NCI-H2081 (cell line): ENCODE results near the gene TNFAIP2.
"Not testable (repeated sequence)": the region's sequence is repeated elsewhere in the genome, so short reads cannot be mapped to it uniquely, and the experiment has no call there.

Experiments
- DNase-seq, 2 experiments: peaks; one replicate each; lab custom pipeline; 2025; lab: John Stamatoyannopoulos, UW

TNFAIP2 gene

GRCh38 chr14:103107941-103108748 lies 15.1 kb upstream of the TNFAIP2 start:
- DNase-seq = no peak

DNA sequence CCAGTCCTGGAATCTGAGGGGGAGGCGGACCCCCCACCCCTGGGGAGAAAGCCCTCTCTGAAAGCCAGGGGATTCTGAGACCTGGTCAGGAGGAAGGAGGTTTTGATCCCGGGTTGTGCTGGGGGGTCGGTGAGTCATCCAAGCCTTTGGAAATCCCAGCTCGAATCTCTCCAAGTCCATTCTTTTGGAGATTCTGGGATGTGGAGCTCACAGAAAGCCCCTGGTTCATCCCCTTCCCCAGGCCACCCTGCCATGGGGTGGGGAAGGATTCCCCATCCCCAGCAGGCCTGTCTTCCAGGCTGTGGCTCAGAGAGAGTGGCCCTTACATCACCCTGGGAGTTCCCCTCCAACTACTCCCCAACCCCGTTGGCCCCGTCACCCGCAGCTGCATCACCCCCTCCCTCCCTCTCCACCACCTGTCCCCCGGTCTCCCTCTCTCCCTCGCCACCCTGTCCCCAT lies 14.5 kb upstream of the TNFAIP2 start:
- no peak for DNase-seq

DNA sequence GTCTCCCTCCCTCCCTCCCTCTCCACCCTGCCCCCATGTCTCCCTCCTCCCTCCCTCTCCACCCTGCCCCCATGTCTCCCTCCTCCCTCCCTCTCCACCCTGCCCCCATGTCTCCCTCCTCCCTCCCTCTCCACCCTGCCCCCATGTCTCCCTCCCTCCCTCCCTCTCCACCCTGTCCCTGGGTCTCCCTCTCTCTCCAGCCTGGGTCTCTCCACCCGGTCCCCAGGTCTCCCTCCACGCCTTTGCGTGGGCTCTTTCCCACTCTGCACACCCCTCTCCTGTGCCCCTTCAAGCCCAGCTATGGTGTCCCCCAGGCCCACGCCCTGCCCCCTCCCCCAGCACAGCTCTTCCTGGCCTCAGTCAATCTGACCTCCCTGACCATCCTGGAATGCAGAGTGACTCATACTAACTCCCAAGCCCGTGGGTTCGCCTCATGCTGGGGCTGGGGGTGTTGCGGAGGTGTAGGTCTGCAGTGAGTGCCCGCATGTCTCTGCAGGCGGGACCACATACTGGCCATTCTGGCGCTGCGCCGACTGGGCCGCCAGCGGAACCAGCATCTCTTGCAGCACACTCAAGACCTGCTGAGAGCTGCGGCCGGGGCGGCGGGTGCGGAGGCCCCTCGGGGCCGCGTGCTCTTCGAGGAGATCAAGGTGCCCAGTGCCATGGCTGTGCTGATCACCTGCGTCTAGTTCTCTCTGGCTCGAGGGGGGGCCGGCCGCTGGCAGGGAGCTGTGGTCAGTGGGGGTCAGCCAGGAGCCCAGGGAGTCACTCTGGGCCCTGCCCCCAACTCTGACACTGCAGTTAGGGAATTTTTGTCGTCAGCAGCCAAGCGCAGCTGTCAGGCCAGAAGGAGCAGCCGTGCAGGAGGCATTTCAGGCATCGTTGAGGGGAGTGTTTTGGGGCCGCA lies 13.5 kb upstream of the TNFAIP2 start:
- no peak for DNase-seq

GRCh38 chr14:103110681-103111231 lies 12.5 kb upstream of the TNFAIP2 start:
- no peak for DNase-seq

DNA sequence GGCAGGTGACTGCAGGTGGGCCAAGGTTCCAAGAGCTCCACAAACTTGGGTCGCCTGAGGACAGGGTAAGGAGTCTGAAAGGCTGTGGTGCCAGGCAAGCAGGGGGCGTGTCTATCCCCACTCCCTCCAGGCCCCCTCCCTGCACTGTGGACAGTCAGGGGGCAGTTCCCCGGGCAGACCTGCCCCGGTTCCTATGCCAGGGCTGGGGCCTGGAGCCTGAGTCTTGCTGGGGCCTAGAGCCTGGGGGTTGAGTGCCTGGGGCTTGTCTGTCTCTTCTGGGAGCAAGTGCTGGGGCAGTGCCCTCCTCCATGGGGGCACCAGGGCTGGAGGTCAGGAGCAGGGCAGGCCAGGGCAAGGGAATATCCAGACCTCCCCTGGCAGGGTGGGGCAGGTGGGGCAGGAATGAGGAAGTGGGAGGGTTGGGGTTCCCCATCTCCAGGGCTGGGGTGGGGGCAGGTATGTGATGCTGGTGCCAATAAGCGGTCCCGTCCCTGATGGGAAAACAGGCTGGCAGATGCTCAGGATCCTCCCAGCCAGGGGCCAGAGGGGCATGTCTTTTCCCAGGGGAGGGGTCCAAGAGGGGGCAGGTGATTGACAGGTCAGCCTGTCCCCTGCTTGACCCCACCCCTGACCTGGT lies 11.9 kb upstream of the TNFAIP2 start:
- DNase-seq = no peak

GRCh38 chr14:103112400-103113243 lies 10.6 kb upstream of the TNFAIP2 start:
- no peak for DNase-seq

GRCh38 chr14:103113303-103113702 lies 10.0 kb upstream of the TNFAIP2 start:
- DNase-seq = no peak

- no peak for DNase-seq
These were observed 9.5 kb upstream of the TNFAIP2 start for GRCh38 chr14:103113774-103114173.

- DNase-seq = not testable (repeated sequence)
These were observed 8.1 kb upstream of the TNFAIP2 start for GRCh38 chr14:103115086-103115679.

- no peak for DNase-seq
These were observed 7.3 kb upstream of the TNFAIP2 start for GRCh38 chr14:103115845-103116572.

GRCh38 chr14:103116636-103117035 lies 6.6 kb upstream of the TNFAIP2 start:
- no peak for DNase-seq

DNA sequence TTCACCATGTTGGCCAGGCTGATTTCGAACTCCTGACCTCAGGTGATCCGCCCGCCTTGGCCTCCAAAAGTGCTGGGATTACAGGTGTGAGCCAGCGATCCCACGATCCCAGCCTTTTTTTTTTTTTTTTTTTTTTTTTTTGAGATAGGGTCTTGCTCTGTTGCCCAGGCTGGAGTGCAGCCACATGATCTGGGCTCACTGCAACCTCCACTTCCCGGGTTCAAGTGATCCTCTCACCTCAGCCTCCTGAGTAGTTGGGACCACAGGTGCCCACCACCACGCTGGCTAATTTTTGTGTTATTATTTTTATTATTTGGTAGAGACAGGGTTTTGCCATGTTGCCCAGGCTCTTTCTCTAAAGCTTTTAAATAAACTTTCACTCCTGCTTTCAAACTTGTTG lies 5.8 kb upstream of the TNFAIP2 start:
- not testable (repeated sequence) for DNase-seq

DNA sequence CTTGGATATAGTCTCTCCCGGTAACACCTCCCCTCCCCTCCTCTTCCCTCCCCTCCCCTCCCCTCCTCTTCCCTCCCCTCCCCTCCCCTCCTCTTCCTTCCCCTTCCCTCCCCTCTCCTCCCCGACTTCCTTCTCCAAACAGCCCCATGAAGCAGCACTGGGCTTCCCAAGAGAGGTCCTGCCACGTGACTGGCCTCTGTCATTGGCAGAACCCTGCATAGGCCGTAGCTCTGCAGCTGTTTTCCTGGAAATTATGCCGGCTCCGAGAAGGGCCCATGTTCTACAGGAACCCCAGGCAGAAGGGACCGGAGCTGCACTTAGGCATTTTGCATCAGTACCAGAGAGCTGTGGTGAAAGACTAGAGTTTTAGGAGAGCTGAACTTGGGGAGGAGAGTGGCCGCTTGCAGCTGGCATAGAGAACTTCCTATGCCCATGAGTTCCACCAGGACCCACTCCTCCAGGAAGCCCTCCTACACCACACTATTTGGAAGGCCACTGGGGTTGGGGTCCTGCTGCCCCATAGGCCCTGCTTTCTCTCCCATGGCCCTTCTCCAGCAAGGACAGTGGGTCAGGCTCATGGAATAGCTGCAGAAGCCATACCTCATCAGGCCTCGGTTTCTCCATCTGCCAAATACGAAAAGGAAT lies 5.1 kb upstream of the TNFAIP2 start:
- DNase-seq = no peak

- no peak for DNase-seq
These were observed 4.4 kb upstream of the TNFAIP2 start for GRCh38 chr14:103118663-103119404.

GRCh38 chr14:103119527-103119926 lies 3.7 kb upstream of the TNFAIP2 start:
- DNase-seq = not testable (repeated sequence)

DNA sequence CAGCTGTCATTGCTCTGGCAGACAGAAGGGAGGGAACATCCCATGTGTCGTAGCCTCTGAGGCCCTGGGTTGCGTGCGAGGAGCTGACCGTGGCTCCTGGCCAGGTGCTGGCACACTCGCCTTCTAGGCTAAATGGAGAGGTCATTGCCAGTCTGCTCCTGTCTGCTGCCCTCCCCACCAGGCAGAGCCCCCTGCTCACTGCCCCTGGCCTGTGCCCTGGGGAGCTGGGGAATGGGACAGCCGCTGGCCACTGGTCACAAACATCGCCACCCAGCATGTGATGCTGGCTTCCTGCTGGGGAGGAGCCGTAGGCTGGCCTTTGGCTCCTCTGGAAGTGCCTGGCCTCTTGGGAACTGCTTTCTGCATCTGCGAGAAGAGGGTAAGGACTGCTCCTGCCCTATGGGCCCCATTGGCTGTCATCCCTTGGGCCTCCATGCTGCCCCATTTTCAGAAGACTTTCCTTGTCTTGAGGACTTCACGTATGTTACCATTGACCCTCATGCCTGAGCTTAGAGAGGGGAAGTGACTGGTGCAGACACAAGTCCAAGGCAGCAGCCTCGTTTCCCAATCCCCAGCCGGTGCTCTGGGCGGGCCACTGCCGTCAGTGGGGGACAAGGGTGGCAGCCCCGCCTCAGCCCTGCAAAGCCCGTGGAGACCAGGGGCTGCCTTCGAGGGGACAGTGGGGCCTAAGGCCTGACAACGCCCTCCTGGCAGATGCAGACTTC lies 2.0 kb upstream of the TNFAIP2 start:
- no peak for DNase-seq

GRCh38 chr14:103121846-103122584 lies 1.2 kb upstream of the TNFAIP2 start:
- peak; percentile 95 to 96 for DNase-seq
